HepG2 (cell line): ENCODE data around the gene MBTPS2. TPM values are rescaled to one million over a fixed set of nuclear protein-coding genes. Genes with fewer than 3 reads are reported as not detected.

Source experiments
- ATAC-seq: fragments of 200-7000 bp; cut with Tn5 transposase; 3 replicates; pipeline ENCODE4 v1.9.1; 2020; ENCODE audit warnings: mild to moderate bottlenecking, moderate library complexity
- BruUV-seq: library from RNA; stranded (reverse); fragments of 400-500 nt; replicated peaks from 2 replicates; lab custom pipeline; 2021; lab: Mats Ljungman, UMichigan
- CTCF ChIA-PET: fragments of 300-600 bp; formaldehyde crosslinking; extraction: SDS; loops from one replicate; lab custom pipeline; 2021; ENCODE audit warnings: low total read pairs, inconsistent platforms, low intra/inter-chr PET ratio; lab: Yijun Ruan, JAX
- POLR2A ChIA-PET: fragments of 350-600 bp; sonication (Branson Sonifier 250); formaldehyde crosslinking; loops from one replicate; lab custom pipeline; 2020; ENCODE audit warnings: antibody characterized with exemption, inconsistent platforms; lab: Yijun Ruan, JAX
- DNase-seq: peaks from one replicate; pipeline ENCODE4 v3.0.0-alpha.2; 2015; ENCODE audit warnings: low spot score
- FAIRE-seq: peaks from 3 replicates; lab custom pipeline; 2011; peaks lifted over from hg19 to GRCh38; lab: Jason Lieb, UNC
- H2AFZ ChIP-seq: one replicate; pipeline ENCODE4 v1.6.1; 2011; ENCODE audit warnings: low read length, inconsistent platforms
- H3K27ac ChIP-seq: fragments of 300-600 bp; 3 replicates; pipeline ENCODE4 v1.8.0; 2011; ENCODE audit warnings: mixed run types, mild to moderate bottlenecking, mixed read lengths, low read length, inconsistent platforms; ENCODE audit not compliant: insufficient read depth; ENCODE audit errors: extremely low read length
- H3K27me3 ChIP-seq, 2 experiments: fragments of 200-600 bp in 1 of 2; 2 replicates in 1 of 2; 3 replicates in 1 of 2; pipeline versions ENCODE4 v1.6.0 to v1.8.0; 2011; ENCODE audit warnings: low read length in 2 of 2, mild to moderate bottlenecking in 2 of 2, moderate library complexity in 2 of 2, inconsistent platforms in 1 of 2; ENCODE audit not compliant: insufficient read depth in 2 of 2, control insufficient read depth in 1 of 2
- H3K36me3 ChIP-seq, 2 experiments: fragments of 200-600 bp in 1 of 2; replicated peaks in 1 of 2; 2 replicates in 1 of 2; 3 replicates in 1 of 2; pipeline versions ENCODE4 v1.5.1 to v1.8.0; 2011; ENCODE audit warnings: low read length in 2 of 2, inconsistent platforms in 1 of 2; ENCODE audit not compliant: insufficient read depth in 2 of 2, control insufficient read depth in 1 of 2
- H3K4me1 ChIP-seq: 2 replicates; pipeline ENCODE4 v1.5.1; 2012; ENCODE audit warnings: low read length, inconsistent platforms; ENCODE audit not compliant: insufficient read depth
- H3K4me2 ChIP-seq: 2 replicates; pipeline ENCODE4 v1.6.0; 2011; ENCODE audit warnings: low read depth, low read length, inconsistent platforms
- H3K4me3 ChIP-seq, 3 experiments: fragments of 200-600 bp in 1 of 3; sonication (generic), shearing (Covaris generic) in 1 of 3; replicated peaks in 1 of 3; 2 replicates each; pipeline ENCODE4 v1.5.1; 2011 to 2016; ENCODE audit warnings: low read length in 3 of 3, inconsistent platforms in 2 of 3, low read depth in 2 of 3, mild to moderate bottlenecking in 2 of 3, control low read depth in 1 of 3, mixed read lengths in 1 of 3; ENCODE audit not compliant: insufficient read depth in 1 of 3
- H3K79me2 ChIP-seq: one replicate; pipeline ENCODE4 v1.6.1; 2011; ENCODE audit warnings: low read length, inconsistent platforms; ENCODE audit not compliant: insufficient read depth
- H3K9ac ChIP-seq: 2 replicates; pipeline ENCODE4 v1.6.0; 2011; ENCODE audit warnings: mild to moderate bottlenecking, low read depth, low read length, inconsistent platforms; ENCODE audit not compliant: insufficient read depth
- H3K9me3 ChIP-seq: 2 replicates; pipeline ENCODE4 v1.5.1; 2012; ENCODE audit warnings: mild to moderate bottlenecking, low read length
- H4K20me1 ChIP-seq: 2 replicates; pipeline ENCODE4 v1.6.0; 2011; ENCODE audit warnings: inconsistent platforms, mild to moderate bottlenecking, low read length, moderate library complexity; ENCODE audit not compliant: insufficient read depth
- ATF7-NPFF ChIP-seq: sonication (generic); formaldehyde crosslinking; IDR thresholded peaks from 2 replicates; pipeline ENCODE4 v1.8.1; 2023; ENCODE audit warnings: mild to moderate bottlenecking, low read depth, missing genetic modification reagents, moderate library complexity
- CEBPB ChIP-seq: IDR thresholded peaks from 2 replicates; pipeline ENCODE4 v1.6.1; 2011; ENCODE audit warnings: low read depth, low read length, improper control_type of control experiment, borderline replicate concordance
- DPF2 ChIP-seq: sonication (generic); formaldehyde crosslinking; IDR thresholded peaks from 2 replicates; pipeline ENCODE4 v1.4.0; 2020; ENCODE audit warnings: mild to moderate bottlenecking, low read depth, missing genetic modification reagents, borderline replicate concordance
- HHEX ChIP-seq: IDR thresholded peaks from 2 replicates; pipeline ENCODE4 v1.6.1; 2016; ENCODE audit warnings: control low read depth
- KMT2A ChIP-seq: sonication (generic); formaldehyde crosslinking; IDR thresholded peaks from 2 replicates; pipeline ENCODE4 v1.4.0; 2020; ENCODE audit warnings: missing genetic modification reagents
- PHF5A ChIP-seq: IDR thresholded peaks from one replicate; pipeline ENCODE4 v1.6.1; 2018; ENCODE audit warnings: low read depth, missing genetic modification reagents; ENCODE audit not compliant: unreplicated experiment
- PRMT3 ChIP-seq: sonication (generic); formaldehyde crosslinking; IDR thresholded peaks from 2 replicates; pipeline ENCODE4 v1.8.1; 2022; ENCODE audit warnings: low read depth, mild to moderate bottlenecking, moderate library complexity, missing genetic modification reagents, borderline replicate concordance
- RXRA ChIP-seq: sonication (generic); formaldehyde crosslinking; IDR thresholded peaks from 2 replicates; pipeline ENCODE4 v1.5.1; 2020; ENCODE audit warnings: missing genetic modification reagents
- ZKSCAN1 ChIP-seq: fragments of 150-350 bp; IDR thresholded peaks from 2 replicates; pipeline ENCODE4 v1.6.1; 2014; ENCODE audit warnings: low read length
- ZNF180 ChIP-seq: sonication (generic); formaldehyde crosslinking; IDR thresholded peaks from 2 replicates; pipeline ENCODE4 v1.4.0; 2020; ENCODE audit warnings: low read depth, missing genetic modification reagents, borderline replicate concordance
- ZNF260 ChIP-seq: sonication (generic); formaldehyde crosslinking; IDR thresholded peaks from 2 replicates; pipeline ENCODE4 v1.4.0; 2020; ENCODE audit warnings: missing genetic modification reagents, low read depth, mild to moderate bottlenecking, borderline replicate concordance
- ZNF432 ChIP-seq: sonication (generic); formaldehyde crosslinking; IDR thresholded peaks from 2 replicates; pipeline ENCODE4 v1.5.0; 2020; ENCODE audit warnings: missing genetic modification reagents, mild to moderate bottlenecking, borderline replicate concordance
- ZNF598 ChIP-seq: sonication (generic); formaldehyde crosslinking; IDR thresholded peaks from 2 replicates; pipeline ENCODE4 v1.5.1; 2020; ENCODE audit warnings: mild to moderate bottlenecking, missing genetic modification reagents, borderline replicate concordance
- ZNF644 ChIP-seq: IDR thresholded peaks from 2 replicates; pipeline ENCODE4 v1.6.1; 2016; ENCODE audit warnings: low read depth
- WGBS: methylation state at CpG from one replicate; pipeline ENCODE4 v1.1.6; 2017; ENCODE audit warnings: low lambda C conversion rate; 5-methylcytosine and 5-hydroxymethylcytosine counted together
- in situ Hi-C: cut with HindIII; loops from 2 replicates; pipeline ENCODE4 v1.10.0; 2017; ENCODE audit warnings: low pct_unique_long_range_greater_than_20kb; ENCODE audit not compliant: extremely low pct_ligation_motif_present
- intact Hi-C: fragments of 100-400 bp; cut with micrococcal nuclease; formaldehyde crosslinking; loops from one replicate; pipeline ENCODE4 v1.10.0; 2022; ENCODE audit not compliant: unreplicated experiment
- polyA plus RNA-seq, 8 experiments: library from polyadenylated mRNA; depleted of rRNA in 3 of 8; stranded (reverse) in 7 of 8; unstranded in 1 of 8; fragments of >200 nt; fragmentation: Illumina TruSeq in 4 of 8; extraction: Trizol in 4 of 8; gene quantifications; 2 replicates each; pipeline versions ENCODE4 v1.2.1 to v1.2.3, GENCODE V29; 2011 to 2016; ENCODE audit warnings: low read depth in 4 of 8, missing spikeins in 1 of 8, mixed read lengths in 1 of 8; ENCODE audit not compliant: insufficient read depth in 1 of 8
- total RNA-seq, 5 experiments: library from RNA; depleted of rRNA; stranded (reverse); fragments of >200 nt; fragmentation: Illumina TruSeq; extraction: Trizol; gene quantifications; 2 replicates each; pipeline ENCODE4 v1.2.3, GENCODE V29; 2016; ENCODE audit warnings: low read depth in 1 of 5
- TF ChIP-seq, protein P1 (sequence below): sonication (generic); formaldehyde crosslinking; IDR thresholded peaks from 2 replicates; pipeline ENCODE4 v1.4.0; 2020; ENCODE audit warnings: mild to moderate bottlenecking, missing genetic modification reagents
- TF ChIP-seq, protein P2 (sequence below): sonication (generic); formaldehyde crosslinking; IDR thresholded peaks from 2 replicates; pipeline ENCODE4 v1.4.0; 2020; ENCODE audit warnings: missing genetic modification reagents, borderline replicate concordance
- TF ChIP-seq, protein P3 (sequence below): sonication (generic); formaldehyde crosslinking; IDR thresholded peaks from 2 replicates; pipeline ENCODE4 v1.5.0; 2020; ENCODE audit warnings: missing genetic modification reagents

The MBTPS2 gene
- total and polyA plus RNA-seq, 2 of the 13 experiments (the other 11 are each of a cell fraction or from before 2014, with no cell fraction given) = 5.7 to 14.4 TPM

DNA sequence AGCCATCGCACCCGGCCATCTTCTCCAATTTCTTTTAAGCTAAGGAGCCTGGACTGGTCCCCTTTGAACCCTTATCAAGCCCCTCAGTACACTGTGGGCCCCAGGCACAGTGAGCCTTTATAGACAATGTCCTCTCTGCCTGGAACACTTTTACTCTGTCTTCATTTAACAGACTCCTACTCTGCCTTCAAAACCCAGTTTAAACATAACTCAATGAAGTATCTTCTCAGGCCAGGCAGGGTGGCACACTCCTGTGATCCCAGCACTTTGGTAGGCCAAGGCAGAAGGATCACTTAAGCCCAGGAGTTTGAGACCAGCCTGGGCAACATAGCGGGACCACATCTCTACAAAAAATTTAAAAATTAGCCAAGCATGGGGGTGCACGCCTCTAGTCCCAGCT is 73.6 kb downstream of the MBTPS2 start:
- no peak overlapping the region for H3K9ac ChIP-seq
- ATAC-seq (no peak), FAIRE-seq (no peak)
- no peak overlapping the region for H3K4me2 ChIP-seq
- in situ Hi-C loops = no loop called here
- 95% methylated on average over 4 of the region's 4 CpGs for WGBS
- no peaks in the 10 kb centered on the region for H3K36me3 ChIP-seq
- BruUV-seq = no TSS peak
- TF ChIP-seq, protein P1, sequence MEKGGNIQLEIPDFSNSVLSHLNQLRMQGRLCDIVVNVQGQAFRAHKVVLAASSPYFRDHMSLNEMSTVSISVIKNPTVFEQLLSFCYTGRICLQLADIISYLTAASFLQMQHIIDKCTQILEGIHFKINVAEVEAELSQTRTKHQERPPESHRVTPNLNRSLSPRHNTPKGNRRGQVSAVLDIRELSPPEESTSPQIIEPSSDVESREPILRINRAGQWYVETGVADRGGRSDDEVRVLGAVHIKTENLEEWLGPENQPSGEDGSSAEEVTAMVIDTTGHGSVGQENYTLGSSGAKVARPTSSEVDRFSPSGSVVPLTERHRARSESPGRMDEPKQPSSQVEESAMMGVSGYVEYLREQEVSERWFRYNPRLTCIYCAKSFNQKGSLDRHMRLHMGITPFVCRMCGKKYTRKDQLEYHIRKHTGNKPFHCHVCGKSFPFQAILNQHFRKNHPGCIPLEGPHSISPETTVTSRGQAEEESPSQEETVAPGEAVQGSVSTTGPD (CRISPR knock-in tag) = no peak
- TF ChIP-seq, protein P2, sequence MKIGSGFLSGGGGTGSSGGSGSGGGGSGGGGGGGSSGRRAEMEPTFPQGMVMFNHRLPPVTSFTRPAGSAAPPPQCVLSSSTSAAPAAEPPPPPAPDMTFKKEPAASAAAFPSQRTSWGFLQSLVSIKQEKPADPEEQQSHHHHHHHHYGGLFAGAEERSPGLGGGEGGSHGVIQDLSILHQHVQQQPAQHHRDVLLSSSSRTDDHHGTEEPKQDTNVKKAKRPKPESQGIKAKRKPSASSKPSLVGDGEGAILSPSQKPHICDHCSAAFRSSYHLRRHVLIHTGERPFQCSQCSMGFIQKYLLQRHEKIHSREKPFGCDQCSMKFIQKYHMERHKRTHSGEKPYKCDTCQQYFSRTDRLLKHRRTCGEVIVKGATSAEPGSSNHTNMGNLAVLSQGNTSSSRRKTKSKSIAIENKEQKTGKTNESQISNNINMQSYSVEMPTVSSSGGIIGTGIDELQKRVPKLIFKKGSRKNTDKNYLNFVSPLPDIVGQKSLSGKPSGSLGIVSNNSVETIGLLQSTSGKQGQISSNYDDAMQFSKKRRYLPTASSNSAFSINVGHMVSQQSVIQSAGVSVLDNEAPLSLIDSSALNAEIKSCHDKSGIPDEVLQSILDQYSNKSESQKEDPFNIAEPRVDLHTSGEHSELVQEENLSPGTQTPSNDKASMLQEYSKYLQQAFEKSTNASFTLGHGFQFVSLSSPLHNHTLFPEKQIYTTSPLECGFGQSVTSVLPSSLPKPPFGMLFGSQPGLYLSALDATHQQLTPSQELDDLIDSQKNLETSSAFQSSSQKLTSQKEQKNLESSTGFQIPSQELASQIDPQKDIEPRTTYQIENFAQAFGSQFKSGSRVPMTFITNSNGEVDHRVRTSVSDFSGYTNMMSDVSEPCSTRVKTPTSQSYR = no peak
- TF ChIP-seq ZKSCAN1 (no peak), ZNF644 (CRISPR knock-in tag) (no peak), PHF5A (CRISPR knock-in tag) (no peak), RXRA (CRISPR knock-in tag) (no peak), HHEX (CRISPR knock-in tag) (no peak), PRMT3 (no peak), ZNF432 (CRISPR knock-in tag) (no peak), ZNF180 (no peak), ZNF598 (no peak), ATF7-NPFF (CRISPR knock-in tag) (no peak), KMT2A (CRISPR knock-in tag) (no peak), DPF2 (CRISPR knock-in tag) (no peak), ZNF260 (CRISPR knock-in tag) (no peak), CEBPB (no peak)
- TF ChIP-seq, protein P3, sequence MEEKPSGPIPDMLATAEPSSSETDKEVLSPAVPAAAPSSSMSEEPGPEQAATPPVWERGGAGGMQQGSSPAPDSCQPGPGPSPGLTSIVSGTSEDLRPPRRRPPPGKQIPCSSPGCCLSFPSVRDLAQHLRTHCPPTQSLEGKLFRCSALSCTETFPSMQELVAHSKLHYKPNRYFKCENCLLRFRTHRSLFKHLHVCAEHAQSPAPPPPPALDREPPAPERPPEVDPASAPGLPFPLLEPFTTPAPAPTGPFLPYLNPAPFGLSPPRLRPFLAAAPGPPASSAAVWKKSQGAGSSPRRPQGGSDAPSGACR (CRISPR knock-in tag) = no peak
- TF ChIP-seq, all 625 proteins: peak for 0
- no peaks in the 10 kb centered on the region for H4K20me1 ChIP-seq
- H3K9me3 ChIP-seq = no peaks in the 10 kb centered on the region
- CTCF ChIA-PET = no interaction called here
- no peak overlapping the region for H3K27ac ChIP-seq
- DNase-seq = no peak
- no peaks in the 10 kb centered on the region; the same call in 1 of the 2 replicates for H3K4me1 ChIP-seq
- no peaks in the 10 kb centered on the region for H3K27me3 ChIP-seq
- POLR2A ChIA-PET = no interaction called here
- intact Hi-C loops = no loop called here
- H3K4me3 ChIP-seq = no peak overlapping the region
- no peak overlapping the region for H2AFZ ChIP-seq
- no peaks in the 10 kb centered on the region for H3K79me2 ChIP-seq
